HUES48 (cell line): ENCODE data around the gene CD300LG.

Source experiments
- H3K27ac ChIP-seq: one replicate; pipeline ENCODE4 v1.7.0; 2013; ENCODE audit warnings: low read depth, low read length, inconsistent platforms
- H3K27me3 ChIP-seq: 2 replicates; pipeline ENCODE4 v1.6.1; 2013; ENCODE audit warnings: mild to moderate bottlenecking, low read length; ENCODE audit not compliant: control insufficient read depth, insufficient read depth
- H3K36me3 ChIP-seq: 2 replicates; pipeline ENCODE4 v1.6.1; 2013; ENCODE audit warnings: low read length; ENCODE audit not compliant: control insufficient read depth, insufficient read depth
- H3K4me1 ChIP-seq: 2 replicates; pipeline ENCODE4 v1.6.1; 2013; ENCODE audit warnings: mild to moderate bottlenecking, low read length; ENCODE audit not compliant: control insufficient read depth, insufficient read depth
- H3K4me3 ChIP-seq: 2 replicates; pipeline ENCODE4 v1.5.1; 2013; ENCODE audit warnings: mild to moderate bottlenecking, low read depth, low read length
- H3K9ac ChIP-seq: 2 replicates; pipeline ENCODE4 v1.6.1; 2013; ENCODE audit warnings: mild to moderate bottlenecking, low read depth, low read length, moderate library complexity
- H3K9me3 ChIP-seq: 2 replicates; pipeline ENCODE4 v1.6.1; 2013; ENCODE audit warnings: low read length; ENCODE audit not compliant: control insufficient read depth, insufficient read depth

The CD300LG gene

GRCh38 chr17:43825567-43825966 lies 21.4 kb upstream of the CD300LG start:
- Histone ChIP-seq H3K4me1 (0 out of 2 replicates have a peak, but pooled peaks cover 5% of the 10 kb centered on the region), H3K9me3 (no peaks in the 10 kb centered on the region), H3K4me3 (no peak overlapping the region), H3K36me3 (peaks cover 3% of the 10 kb centered on the region; the same call in 1 of the 2 replicates), H3K27ac (no peak overlapping the region), H3K27me3 (no peaks in the 10 kb centered on the region), H3K9ac (no peak overlapping the region)

- Histone ChIP-seq H3K27me3 (no peaks in the 10 kb centered on the region), H3K4me1 (0 out of 2 replicates have a peak, but pooled peaks cover 5% of the 10 kb centered on the region), H3K27ac (no peak overlapping the region), H3K9ac (no peak overlapping the region), H3K4me3 (no peak overlapping the region), H3K36me3 (peaks cover 3% of the 10 kb centered on the region; the same call in 1 of the 2 replicates), H3K9me3 (no peaks in the 10 kb centered on the region)
Observed at GRCh38 chr17:43826206-43826605, 20.8 kb upstream of the CD300LG start.

- no peak overlapping the region for H3K9ac ChIP-seq
- H3K27me3 ChIP-seq, result peaks cover 8% of the 10 kb centered on the region
- no peaks in the 10 kb centered on the region for H3K9me3 ChIP-seq
- no peak overlapping the region for H3K4me3 ChIP-seq
- no peak overlapping the region for H3K27ac ChIP-seq
- H3K36me3 ChIP-seq, result peaks cover 3% of the 10 kb centered on the region; the same call in 1 of the 2 replicates
- H3K4me1 ChIP-seq, result peaks cover 9% of the 10 kb centered on the region; the same call in 1 of the 2 replicates
Observed at GRCh38 chr17:43827596-43827995, 19.4 kb upstream of the CD300LG start.

- H3K27me3 ChIP-seq, result peaks cover 24% of the 10 kb centered on the region
- no peaks in the 10 kb centered on the region for H3K9me3 ChIP-seq
- no peak overlapping the region for H3K9ac ChIP-seq
- peaks cover 9% of the 10 kb centered on the region; the same call in 1 of the 2 replicates for H3K4me1 ChIP-seq
- no peak overlapping the region for H3K4me3 ChIP-seq
- H3K36me3 ChIP-seq, result no peaks in the 10 kb centered on the region
- H3K27ac ChIP-seq, result no peak overlapping the region
Observed at GRCh38 chr17:43829738-43830137, 17.2 kb upstream of the CD300LG start.

- H3K4me1 ChIP-seq, result peaks cover 9% of the 10 kb centered on the region; the same call in 1 of the 2 replicates
- no peak overlapping the region for H3K9ac ChIP-seq
- peaks cover 25% of the 10 kb centered on the region for H3K27me3 ChIP-seq
- H3K4me3 ChIP-seq, result no peak overlapping the region
- no peaks in the 10 kb centered on the region for H3K36me3 ChIP-seq
- H3K27ac ChIP-seq, result no peak overlapping the region
- no peaks in the 10 kb centered on the region for H3K9me3 ChIP-seq
Observed at GRCh38 chr17:43830510-43831140, 16.4 kb upstream of the CD300LG start.

- H3K9ac ChIP-seq, result no peak overlapping the region
- no peaks in the 10 kb centered on the region for H3K9me3 ChIP-seq
- peaks cover 5% of the 10 kb centered on the region; the same call in 1 of the 2 replicates for H3K4me1 ChIP-seq
- H3K27me3 ChIP-seq, result peaks cover 25% of the 10 kb centered on the region
- no peaks in the 10 kb centered on the region for H3K36me3 ChIP-seq
- H3K4me3 ChIP-seq, result no peak overlapping the region
- H3K27ac ChIP-seq, result no peak overlapping the region
Observed at GRCh38 chr17:43831633-43832032, 15.3 kb upstream of the CD300LG start.

- Histone ChIP-seq H3K9ac (no peak overlapping the region), H3K9me3 (no peaks in the 10 kb centered on the region), H3K27ac (no peak overlapping the region), H3K4me3 (peak overlapping the region; percentile 70), H3K36me3 (no peaks in the 10 kb centered on the region), H3K4me1 (peaks cover 5% of the 10 kb centered on the region; the same call in 1 of the 2 replicates), H3K27me3 (peaks cover 25% of the 10 kb centered on the region)
Observed at GRCh38 chr17:43832168-43832975, 14.6 kb upstream of the CD300LG start.

- Histone ChIP-seq H3K9ac (no peak within 1 kb of the TSS), H3K27ac (no peak within 1 kb of the TSS), H3K4me1 (peaks cover 5% of the 10 kb centered on the region; the same call in 1 of the 2 replicates), H3K27me3 (peaks cover 25% of the 10 kb centered on the region), H3K4me3 (peak within 1 kb of the TSS; percentile 70), H3K36me3 (no peaks in the 10 kb centered on the region), H3K9me3 (no peaks in the 10 kb centered on the region)
Observed at GRCh38 chr17:43832976-43833829, 13.8 kb upstream of the CD300LG start, which contains the start of gene MPP3. TSS of gene MPP3 (minus strand) at chr17:43833146. CDS start at chr17:43831906, 1,240 bp downstream.

- H3K4me3 ChIP-seq, result no peak overlapping the region
- H3K9me3 ChIP-seq, result no peaks in the 10 kb centered on the region
- peaks cover 5% of the 10 kb centered on the region; the same call in 1 of the 2 replicates for H3K4me1 ChIP-seq
- no peak overlapping the region for H3K9ac ChIP-seq
- H3K36me3 ChIP-seq, result no peaks in the 10 kb centered on the region
- peaks cover 25% of the 10 kb centered on the region for H3K27me3 ChIP-seq
- H3K27ac ChIP-seq, result no peak overlapping the region
Observed at GRCh38 chr17:43834106-43834505, 12.9 kb upstream of the CD300LG start.

- Histone ChIP-seq H3K4me1 (no peaks in the 10 kb centered on the region), H3K9ac (no peak overlapping the region), H3K4me3 (no peak overlapping the region), H3K27ac (no peak overlapping the region), H3K36me3 (no peaks in the 10 kb centered on the region), H3K27me3 (peaks cover 2% of the 10 kb centered on the region; the same call in 1 of the 2 replicates), H3K9me3 (no peaks in the 10 kb centered on the region)
Observed at GRCh38 chr17:43839670-43840108, 7.3 kb upstream of the CD300LG start.
